Nephron progenitor cell (in vitro differentiated cells): ENCODE data around the gene NTF3.
"Not testable (repeated sequence)": the region's sequence is repeated elsewhere in the genome, so short reads cannot be mapped to it uniquely, and the experiment has no call there.

Experiments
- DNase-seq: peaks from one replicate; pipeline ENCODE4 v3.0.0; 2021
- H3K27ac Mint-ChIP-seq: 2 replicates; pipeline ENCODE4 v1.8.0; 2021; ENCODE audit warnings: mild to moderate bottlenecking, moderate library complexity, mixed read lengths
- H3K27me3 Mint-ChIP-seq: 2 replicates; pipeline ENCODE4 v1.8.0; 2021; ENCODE audit warnings: mild to moderate bottlenecking, low read depth, mixed read lengths; ENCODE audit not compliant: poor library complexity
- H3K36me3 Mint-ChIP-seq: 2 replicates; pipeline ENCODE4 v1.8.0; 2021; ENCODE audit warnings: low read depth, mixed read lengths
- H3K4me1 Mint-ChIP-seq: 2 replicates; pipeline ENCODE4 v1.8.0; 2021; ENCODE audit warnings: mixed read lengths
- H3K4me3 Mint-ChIP-seq: 2 replicates; pipeline ENCODE4 v1.8.0; 2021; ENCODE audit warnings: mild to moderate bottlenecking, moderate library complexity, mixed read lengths
- H3K9me3 Mint-ChIP-seq: 2 replicates; pipeline ENCODE4 v1.8.0; 2021; ENCODE audit warnings: mild to moderate bottlenecking, moderate library complexity, mixed read lengths
- CTCF ChIP-seq: fragments of 200-600 bp; sonication (generic); IDR thresholded peaks from 2 replicates; pipeline ENCODE4 v1.5.0; 2021; ENCODE audit warnings: antibody characterized with exemption

Gene NTF3

DNA sequence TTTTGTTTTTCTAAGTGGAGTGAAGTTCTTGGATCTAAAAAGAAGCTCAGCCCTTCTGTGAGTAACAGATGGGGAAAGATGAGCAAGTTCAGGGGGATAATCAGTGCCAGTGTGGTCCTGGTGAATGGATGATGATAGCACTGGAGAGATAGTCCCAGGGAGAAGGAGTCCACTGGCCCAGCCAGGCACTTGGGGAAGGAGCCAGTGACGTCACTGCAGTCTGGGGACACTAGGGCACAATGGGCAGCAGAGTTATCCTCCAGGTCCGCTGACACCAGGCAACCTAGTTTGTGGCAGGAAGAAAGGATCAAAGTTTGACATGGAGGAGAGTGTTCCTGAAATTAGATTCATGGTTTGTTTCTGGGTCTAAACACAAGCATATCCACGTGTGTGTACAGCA lies 101.5 kb downstream of the NTF3 start:
- no peak for DNase-seq
- H3K36me3 Mint-ChIP-seq: peaks cover 16% of the 10 kb centered on the region

DNA sequence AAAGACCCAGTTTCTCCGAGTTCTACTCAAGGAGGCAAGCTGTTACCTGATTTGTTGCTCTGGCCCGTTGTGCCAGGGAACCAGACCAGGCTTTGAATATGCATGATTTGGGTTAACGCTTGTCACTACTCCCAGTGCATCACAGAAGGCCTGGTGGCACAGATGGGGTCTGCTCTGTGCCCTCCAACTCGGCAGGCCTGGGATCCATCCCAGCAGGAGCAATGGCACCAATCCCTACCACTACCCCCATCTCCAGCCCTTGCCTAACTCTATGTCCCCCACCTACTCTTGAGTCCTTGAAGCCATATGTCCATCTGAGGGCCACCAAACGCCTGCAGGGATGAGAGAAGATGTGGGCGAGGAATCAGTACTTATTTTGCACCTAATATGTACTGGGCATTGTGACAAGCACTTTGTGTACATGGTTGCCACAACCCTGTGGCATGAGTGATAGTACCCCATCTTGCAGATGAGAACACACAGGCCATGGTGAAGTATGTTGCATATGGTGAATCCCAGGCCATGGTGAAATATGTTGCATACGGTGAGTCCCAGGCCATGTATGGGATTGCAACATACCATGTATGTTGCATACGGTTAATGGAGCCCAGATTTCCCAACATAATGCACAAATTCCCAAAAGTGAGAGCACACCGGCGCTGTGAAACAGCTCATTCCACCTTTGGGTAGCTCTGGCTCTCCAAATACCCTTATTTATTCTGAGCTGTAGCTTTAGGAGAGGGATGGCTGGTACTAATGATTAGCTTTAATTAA lies 102.7 kb downstream of the NTF3 start:
- Mint-ChIP-seq H3K4me3 (no peak overlapping the region), H3K4me1 (peaks cover 25% of the 10 kb centered on the region), H3K9me3 (peaks cover 40% of the 10 kb centered on the region), H3K27me3 (peaks cover 14% of the 10 kb centered on the region), H3K27ac (no peak overlapping the region), H3K36me3 (peaks cover 16% of the 10 kb centered on the region)
- DNase-seq: no peak
- no peak for TF ChIP-seq CTCF

More for the DNA sequence above, 101.5 kb downstream of the NTF3 start:
- Mint-ChIP-seq H3K27me3 (peaks cover 14% of the 10 kb centered on the region), H3K9me3 (peaks cover 32% of the 10 kb centered on the region), H3K4me3 (no peak overlapping the region), H3K27ac (no peak overlapping the region), H3K4me1 (peaks cover 25% of the 10 kb centered on the region)
- no peak for TF ChIP-seq CTCF

GRCh38 chr12:5535541-5535940 lies 103.6 kb downstream of the NTF3 start:
- Mint-ChIP-seq H3K27ac (no peak overlapping the region), H3K27me3 (peaks cover 14% of the 10 kb centered on the region), H3K4me3 (no peak overlapping the region), H3K9me3 (peaks cover 40% of the 10 kb centered on the region), H3K4me1 (peaks cover 25% of the 10 kb centered on the region), H3K36me3 (peaks cover 16% of the 10 kb centered on the region)
- TF ChIP-seq CTCF: no peak
- no peak for DNase-seq

GRCh38 chr12:5537026-5537615 lies 105.2 kb downstream of the NTF3 start:
- DNase-seq, H3K4me3 Mint-ChIP-seq: not testable (repeated sequence)
- Mint-ChIP-seq H3K4me1 (peaks cover 25% of the 10 kb centered on the region), H3K9me3 (peaks cover 56% of the 10 kb centered on the region), H3K27ac (peak overlapping the region; percentile 13), H3K27me3 (peaks cover 11% of the 10 kb centered on the region), H3K36me3 (peaks cover 24% of the 10 kb centered on the region)

- H3K9me3 Mint-ChIP-seq: peaks cover 57% of the 10 kb centered on the region
- H3K4me1 Mint-ChIP-seq: peaks cover 25% of the 10 kb centered on the region
- peaks cover 5% of the 10 kb centered on the region for H3K27me3 Mint-ChIP-seq
- no peak for DNase-seq
- no peak for TF ChIP-seq CTCF
- H3K4me3 Mint-ChIP-seq: no peak overlapping the region
- H3K27ac Mint-ChIP-seq: no peak overlapping the region
- peaks cover 25% of the 10 kb centered on the region for H3K36me3 Mint-ChIP-seq
Observed at GRCh38 chr12:5537771-5538170, 105.9 kb downstream of the NTF3 start.
